Lower leg skin (tissue), 3 donors: ENCODE results near the gene COMMD8.

Experiments used
- POLR2A ChIP-seq, 2 donors: fragments of 450-650 bp; IDR thresholded peaks; one replicate each; pipeline ENCODE4 v1.6.1; 2016 to 2017; ENCODE audit warnings: antibody characterized with exemption in 2 of 2, mild to moderate bottlenecking in 1 of 2, moderate library complexity in 1 of 2
- TF ChIP-seq, protein P1 (sequence below), 3 donors: fragments of 450-650 bp; IDR thresholded peaks; one replicate each; pipeline ENCODE4 v1.5.1; 2016; ENCODE audit warnings: antibody characterized with exemption in 3 of 3, mild to moderate bottlenecking in 3 of 3, moderate library complexity in 2 of 3

GRCh38 chr4:47500776-47501175 lies 37.3 kb upstream of the COMMD8 start:
- TF ChIP-seq, protein P1, sequence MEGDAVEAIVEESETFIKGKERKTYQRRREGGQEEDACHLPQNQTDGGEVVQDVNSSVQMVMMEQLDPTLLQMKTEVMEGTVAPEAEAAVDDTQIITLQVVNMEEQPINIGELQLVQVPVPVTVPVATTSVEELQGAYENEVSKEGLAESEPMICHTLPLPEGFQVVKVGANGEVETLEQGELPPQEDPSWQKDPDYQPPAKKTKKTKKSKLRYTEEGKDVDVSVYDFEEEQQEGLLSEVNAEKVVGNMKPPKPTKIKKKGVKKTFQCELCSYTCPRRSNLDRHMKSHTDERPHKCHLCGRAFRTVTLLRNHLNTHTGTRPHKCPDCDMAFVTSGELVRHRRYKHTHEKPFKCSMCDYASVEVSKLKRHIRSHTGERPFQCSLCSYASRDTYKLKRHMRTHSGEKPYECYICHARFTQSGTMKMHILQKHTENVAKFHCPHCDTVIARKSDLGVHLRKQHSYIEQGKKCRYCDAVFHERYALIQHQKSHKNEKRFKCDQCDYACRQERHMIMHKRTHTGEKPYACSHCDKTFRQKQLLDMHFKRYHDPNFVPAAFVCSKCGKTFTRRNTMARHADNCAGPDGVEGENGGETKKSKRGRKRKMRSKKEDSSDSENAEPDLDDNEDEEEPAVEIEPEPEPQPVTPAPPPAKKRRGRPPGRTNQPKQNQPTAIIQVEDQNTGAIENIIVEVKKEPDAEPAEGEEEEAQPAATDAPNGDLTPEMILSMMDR (IDR thresholded peaks at IDR 0.05), result no peak
- no peak for TF ChIP-seq POLR2A (IDR thresholded peaks at IDR 0.05)
